ENCODE measurements around the gene SLIT3. TPM values are rescaled to one million over a fixed set of nuclear protein-coding genes. Genes with fewer than 3 reads are reported as not detected.

Gene SLIT3
- total RNA-seq, 1 experiment from 2014 or later: 0.10 TPM

DNA sequence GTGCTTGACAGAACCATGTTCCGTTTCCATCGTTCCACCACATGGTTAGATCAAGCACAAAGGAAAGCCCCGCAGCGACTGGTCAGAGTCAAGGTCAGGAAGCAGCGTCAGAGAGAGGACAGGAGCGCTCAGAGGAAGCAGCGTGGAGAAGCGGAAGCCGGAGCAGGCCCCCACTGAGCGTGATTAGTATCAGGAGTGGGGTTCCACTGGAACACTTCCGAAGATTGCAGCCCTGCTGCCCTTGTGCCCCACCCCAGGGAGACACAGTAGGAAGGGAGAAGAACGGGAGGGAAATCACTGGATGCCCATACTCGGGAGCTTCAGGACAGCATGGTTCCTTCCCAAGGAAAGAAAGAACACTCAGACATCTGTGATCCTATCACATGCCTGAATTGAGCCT, 532.8 kb downstream of the SLIT3 start:
- Histone ChIP-seq H3K9me2 (ENCODE audit: insufficient read depth) (no peaks in the 10 kb centered on the region), H3K9ac (ENCODE audit: low read length) (no peak overlapping the region), H4K20me1 (ENCODE audit: insufficient read depth) (no peaks in the 10 kb centered on the region), H3K4me2 (ENCODE audit: low read length) (no peak overlapping the region), H3K79me2 (ENCODE audit: insufficient read depth, low read length) (no peaks in the 10 kb centered on the region), H3K9me3 (ENCODE audit: control insufficient read depth in 1 of 2, insufficient read depth in 1 of 2, low read depth in 1 of 2, low read length in 2 of 2) (no peaks in the 10 kb centered on the region), H3K4me3 (replicated peaks in 1 of 2; ENCODE audit: low read depth in 1 of 2, low read length in 2 of 2) (no peak overlapping the region), H3K36me3 (ENCODE audit: control insufficient read depth in 1 of 2, insufficient read depth in 2 of 2, low read length in 2 of 2) (no peaks in the 10 kb centered on the region), H2AFZ (ENCODE audit: low read depth, low read length, poor library complexity, severe bottlenecking) (no peak overlapping the region), H3K27me3 (ENCODE audit: insufficient read depth, low read length) (peaks cover 65% of the 10 kb centered on the region), H3K4me1 (ENCODE audit: control insufficient read depth in 1 of 2, insufficient read depth in 2 of 2, low read length in 2 of 2) (no peaks in the 10 kb centered on the region), H3K27ac (ENCODE audit: low read depth, low read length) (no peak overlapping the region)
- no peak for ATAC-seq
- intact Hi-C loops (cut with micrococcal nuclease): no loop called here
- ChIA-PET RAD21 (ENCODE audit: low non-redundant PET in 1 of 2, low total read pairs in 2 of 2, uncharacterized antibody in 2 of 2, unreplicated experiment in 2 of 2) (no interaction called here), POLR2A (no interaction called here), CTCF (no interaction called here)
- TF ChIP-seq TCF7L2 (IDR thresholded peaks at IDR 0.05; ENCODE audit: borderline replicate concordance, extremely low read depth, insufficient read depth, insufficient read length): no peak
- TF ChIP-seq, protein P1, sequence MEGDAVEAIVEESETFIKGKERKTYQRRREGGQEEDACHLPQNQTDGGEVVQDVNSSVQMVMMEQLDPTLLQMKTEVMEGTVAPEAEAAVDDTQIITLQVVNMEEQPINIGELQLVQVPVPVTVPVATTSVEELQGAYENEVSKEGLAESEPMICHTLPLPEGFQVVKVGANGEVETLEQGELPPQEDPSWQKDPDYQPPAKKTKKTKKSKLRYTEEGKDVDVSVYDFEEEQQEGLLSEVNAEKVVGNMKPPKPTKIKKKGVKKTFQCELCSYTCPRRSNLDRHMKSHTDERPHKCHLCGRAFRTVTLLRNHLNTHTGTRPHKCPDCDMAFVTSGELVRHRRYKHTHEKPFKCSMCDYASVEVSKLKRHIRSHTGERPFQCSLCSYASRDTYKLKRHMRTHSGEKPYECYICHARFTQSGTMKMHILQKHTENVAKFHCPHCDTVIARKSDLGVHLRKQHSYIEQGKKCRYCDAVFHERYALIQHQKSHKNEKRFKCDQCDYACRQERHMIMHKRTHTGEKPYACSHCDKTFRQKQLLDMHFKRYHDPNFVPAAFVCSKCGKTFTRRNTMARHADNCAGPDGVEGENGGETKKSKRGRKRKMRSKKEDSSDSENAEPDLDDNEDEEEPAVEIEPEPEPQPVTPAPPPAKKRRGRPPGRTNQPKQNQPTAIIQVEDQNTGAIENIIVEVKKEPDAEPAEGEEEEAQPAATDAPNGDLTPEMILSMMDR (IDR thresholded peaks at IDR 0.05 in 2 of 3, conservative IDR thresholded peaks at IDR 0.05 in 1 of 3; ENCODE audit: borderline replicate concordance in 1 of 3, insufficient read depth in 1 of 3, low read depth in 2 of 3, low read length in 2 of 3): no peak
- no peak for TF ChIP-seq ZNF274 (IDR thresholded peaks at IDR 0.05; ENCODE audit: low read depth, low read length)
- no TSS peak for BruUV-seq (replicated peaks)
- no peak for DNase-seq (ENCODE audit: low read depth, low spot score)

DNA sequence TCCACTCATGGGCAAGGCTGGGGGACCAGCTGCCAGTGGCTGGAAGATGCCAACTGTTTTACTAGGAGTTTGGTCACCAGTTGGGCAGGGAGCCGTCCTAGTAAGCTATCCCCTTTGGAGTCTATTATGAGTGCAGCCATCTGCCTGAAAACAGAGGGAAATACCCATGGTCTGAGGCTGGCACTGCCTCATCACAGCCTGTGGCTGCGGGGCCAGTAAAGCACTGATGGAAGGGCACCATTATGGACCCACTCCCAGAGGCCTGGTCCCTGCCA, 534.6 kb downstream of the SLIT3 start:
- RAD21 ChIA-PET (ENCODE audit: low non-redundant PET in 1 of 2, low total read pairs in 2 of 2, uncharacterized antibody in 2 of 2, unreplicated experiment in 2 of 2): no interaction called here
- Histone ChIP-seq H3K27me3 (ENCODE audit: insufficient read depth, low read length) (peaks cover 49% of the 10 kb centered on the region), H3K4me3 (replicated peaks in 1 of 2; ENCODE audit: low read depth in 1 of 2, low read length in 2 of 2) (no peak overlapping the region), H3K36me3 (ENCODE audit: control insufficient read depth in 1 of 2, insufficient read depth in 2 of 2, low read length in 2 of 2) (no peaks in the 10 kb centered on the region), H3K4me1 (ENCODE audit: control insufficient read depth in 1 of 2, insufficient read depth in 2 of 2, low read length in 2 of 2) (no peaks in the 10 kb centered on the region), H3K9ac (ENCODE audit: low read length) (no peak overlapping the region), H3K27ac (ENCODE audit: low read depth, low read length) (no peak overlapping the region), H3K9me3 (ENCODE audit: control insufficient read depth in 1 of 2, insufficient read depth in 1 of 2, low read depth in 1 of 2, low read length in 2 of 2) (no peaks in the 10 kb centered on the region), H2AFZ (ENCODE audit: low read depth, low read length, poor library complexity, severe bottlenecking) (no peak overlapping the region), H3K4me2 (ENCODE audit: low read length) (no peak overlapping the region), H3K9me2 (ENCODE audit: insufficient read depth) (no peaks in the 10 kb centered on the region), H4K20me1 (ENCODE audit: insufficient read depth) (no peaks in the 10 kb centered on the region), H3K79me2 (ENCODE audit: insufficient read depth, low read length) (no peaks in the 10 kb centered on the region)
- DNase-seq (ENCODE audit: low read depth, low spot score): no peak
- no TSS peak for BruUV-seq (replicated peaks)
- intact Hi-C loops (cut with micrococcal nuclease): no loop called here
- CTCF ChIA-PET: no interaction called here
- POLR2A ChIA-PET: no interaction called here
- TF ChIP-seq ZFX (IDR thresholded peaks at IDR 0.05): no peak
- no peak for TF ChIP-seq EGR1 (IDR thresholded peaks at IDR 0.05; ENCODE audit: low read depth)
- TF ChIP-seq, protein P2, sequence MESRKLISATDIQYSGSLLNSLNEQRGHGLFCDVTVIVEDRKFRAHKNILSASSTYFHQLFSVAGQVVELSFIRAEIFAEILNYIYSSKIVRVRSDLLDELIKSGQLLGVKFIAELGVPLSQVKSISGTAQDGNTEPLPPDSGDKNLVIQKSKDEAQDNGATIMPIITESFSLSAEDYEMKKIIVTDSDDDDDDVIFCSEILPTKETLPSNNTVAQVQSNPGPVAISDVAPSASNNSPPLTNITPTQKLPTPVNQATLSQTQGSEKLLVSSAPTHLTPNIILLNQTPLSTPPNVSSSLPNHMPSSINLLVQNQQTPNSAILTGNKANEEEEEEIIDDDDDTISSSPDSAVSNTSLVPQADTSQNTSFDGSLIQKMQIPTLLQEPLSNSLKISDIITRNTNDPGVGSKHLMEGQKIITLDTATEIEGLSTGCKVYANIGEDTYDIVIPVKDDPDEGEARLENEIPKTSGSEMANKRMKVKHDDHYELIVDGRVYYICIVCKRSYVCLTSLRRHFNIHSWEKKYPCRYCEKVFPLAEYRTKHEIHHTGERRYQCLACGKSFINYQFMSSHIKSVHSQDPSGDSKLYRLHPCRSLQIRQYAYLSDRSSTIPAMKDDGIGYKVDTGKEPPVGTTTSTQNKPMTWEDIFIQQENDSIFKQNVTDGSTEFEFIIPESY (IDR thresholded peaks at IDR 0.05; ENCODE audit: extremely low read depth, insufficient replicate concordance, low read length): no peak
- TF ChIP-seq YY1 (IDR thresholded peaks at IDR 0.05; ENCODE audit: extremely low read depth, insufficient replicate concordance, low read depth, low read length): no peak
- TF ChIP-seq POLR2AphosphoS5 (IDR thresholded peaks at IDR 0.05; ENCODE audit: low read depth, low read length): no peak
- TF ChIP-seq JUND (IDR thresholded peaks at IDR 0.05): no peak
- no peak for TF ChIP-seq TCF7L2 (IDR thresholded peaks at IDR 0.05; ENCODE audit: borderline replicate concordance, extremely low read depth, insufficient read depth, insufficient read length)
- TF ChIP-seq POLR2A (IDR thresholded peaks at IDR 0.05; ENCODE audit: borderline replicate concordance, extremely low read depth, insufficient read depth, insufficient read length): no peak
- TF ChIP-seq, protein P3, sequence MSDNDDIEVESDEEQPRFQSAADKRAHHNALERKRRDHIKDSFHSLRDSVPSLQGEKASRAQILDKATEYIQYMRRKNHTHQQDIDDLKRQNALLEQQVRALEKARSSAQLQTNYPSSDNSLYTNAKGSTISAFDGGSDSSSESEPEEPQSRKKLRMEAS (IDR thresholded peaks at IDR 0.05): no peak
- TF ChIP-seq, protein P4, sequence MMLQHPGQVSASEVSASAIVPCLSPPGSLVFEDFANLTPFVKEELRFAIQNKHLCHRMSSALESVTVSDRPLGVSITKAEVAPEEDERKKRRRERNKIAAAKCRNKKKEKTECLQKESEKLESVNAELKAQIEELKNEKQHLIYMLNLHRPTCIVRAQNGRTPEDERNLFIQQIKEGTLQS (IDR thresholded peaks at IDR 0.05): no peak
- no peak for TF ChIP-seq EZH2 (IDR thresholded peaks at IDR 0.05)
- no peak for TF ChIP-seq SP1 (IDR thresholded peaks at IDR 0.05; ENCODE audit: low read depth)
- no peak for TF ChIP-seq FOSL1 (IDR thresholded peaks at IDR 0.05; ENCODE audit: low read depth)
- TF ChIP-seq CEBPB (IDR thresholded peaks at IDR 0.05; ENCODE audit: low read depth): no peak
- TF ChIP-seq SIN3A (IDR thresholded peaks at IDR 0.05; ENCODE audit: low read depth): no peak
- no peak for ATAC-seq

Measured in HCT116 (cell line).